Esophagus muscularis mucosa (tissue), 4 donors: Measurements from ENCODE around the gene STAT6. TPM values are rescaled to one million over a fixed set of nuclear protein-coding genes. Genes with fewer than 3 reads are reported as not detected.

Source experiments
- DNase-seq: peaks from one replicate; pipeline ENCODE4 v3.0.0-alpha.2; 2017; ENCODE audit errors: extremely low spot score
- H3K27ac ChIP-seq, 4 donors: fragments of 200-600 bp; sonication (generic); replicated peaks in 1 of 4; 1 replicate in 3 of 4; 2 replicates in 1 of 4; pipeline ENCODE4 v1.5.1; 2016 to 2019; ENCODE audit warnings: mild to moderate bottlenecking in 1 of 4
- H3K27me3 ChIP-seq, 4 donors: fragments of 200-600 bp; sonication (generic); one replicate each; pipeline versions ENCODE4 v1.5.1 to v1.6.0; 2016 to 2019
- H3K36me3 ChIP-seq, 4 donors: fragments of 200-600 bp; sonication (generic); one replicate each; pipeline ENCODE4 v1.5.1; 2016 to 2019
- H3K4me1 ChIP-seq, 4 donors: fragments of 200-600 bp; sonication (generic); one replicate each; pipeline ENCODE4 v1.5.1; 2016 to 2019
- H3K4me3 ChIP-seq, 4 donors: fragments of 200-600 bp; sonication (generic); 1 replicate in 2 of 4; 2 replicates in 2 of 4; pipeline ENCODE4 v1.5.1; 2016 to 2019; ENCODE audit warnings: mild to moderate bottlenecking in 4 of 4, moderate library complexity in 1 of 4
- H3K9me3 ChIP-seq, 4 donors: fragments of 200-600 bp; sonication (generic); 1 replicate in 3 of 4; 2 replicates in 1 of 4; pipeline ENCODE4 v1.5.1; 2016 to 2019
- CTCF ChIP-seq, 3 experiments: fragments of 200-600 bp in 2 of 3; fragments of 450-650 bp in 1 of 3; sonication (generic) in 2 of 3; IDR thresholded peaks; one replicate each; pipeline ENCODE4 v1.5.1; 2017 to 2019; ENCODE audit warnings: antibody characterized with exemption in 3 of 3, mild to moderate bottlenecking in 2 of 3, moderate library complexity in 1 of 3
- EP300 ChIP-seq: sonication (generic); formaldehyde crosslinking; IDR thresholded peaks from one replicate; pipeline ENCODE4 v1.6.1; 2017; ENCODE audit warnings: antibody characterized with exemption
- POLR2A ChIP-seq: fragments of 450-650 bp; IDR thresholded peaks from one replicate; pipeline ENCODE4 v1.6.1; 2017; ENCODE audit warnings: antibody characterized with exemption, moderate library complexity, mild to moderate bottlenecking, low read depth
- POLR2AphosphoS5 ChIP-seq, 2 donors: sonication (generic); formaldehyde crosslinking; IDR thresholded peaks; one replicate each; pipeline ENCODE4 v1.6.1; 2017; ENCODE audit warnings: antibody characterized with exemption in 2 of 2
- WGBS: methylation state at CpG from one replicate; pipeline ENCODE4 v1.1.5; 2018; 5-methylcytosine and 5-hydroxymethylcytosine counted together
- intact Hi-C: fragments of 100-400 bp; cut with DNase I; formaldehyde crosslinking; loops from one replicate; pipeline ENCODE4 v1.15.1; 2023
- total RNA-seq, 4 donors: library from RNA; depleted of rRNA; stranded (reverse); fragments of >200 nt; gene quantifications; one replicate each; pipeline versions ENCODE4 v1.1.0 to v1.2.1, GENCODE V29; 2016

Gene STAT6
- total RNA-seq, 4 donors from 2014 or later: 111 to 168 (median 157) TPM

DNA sequence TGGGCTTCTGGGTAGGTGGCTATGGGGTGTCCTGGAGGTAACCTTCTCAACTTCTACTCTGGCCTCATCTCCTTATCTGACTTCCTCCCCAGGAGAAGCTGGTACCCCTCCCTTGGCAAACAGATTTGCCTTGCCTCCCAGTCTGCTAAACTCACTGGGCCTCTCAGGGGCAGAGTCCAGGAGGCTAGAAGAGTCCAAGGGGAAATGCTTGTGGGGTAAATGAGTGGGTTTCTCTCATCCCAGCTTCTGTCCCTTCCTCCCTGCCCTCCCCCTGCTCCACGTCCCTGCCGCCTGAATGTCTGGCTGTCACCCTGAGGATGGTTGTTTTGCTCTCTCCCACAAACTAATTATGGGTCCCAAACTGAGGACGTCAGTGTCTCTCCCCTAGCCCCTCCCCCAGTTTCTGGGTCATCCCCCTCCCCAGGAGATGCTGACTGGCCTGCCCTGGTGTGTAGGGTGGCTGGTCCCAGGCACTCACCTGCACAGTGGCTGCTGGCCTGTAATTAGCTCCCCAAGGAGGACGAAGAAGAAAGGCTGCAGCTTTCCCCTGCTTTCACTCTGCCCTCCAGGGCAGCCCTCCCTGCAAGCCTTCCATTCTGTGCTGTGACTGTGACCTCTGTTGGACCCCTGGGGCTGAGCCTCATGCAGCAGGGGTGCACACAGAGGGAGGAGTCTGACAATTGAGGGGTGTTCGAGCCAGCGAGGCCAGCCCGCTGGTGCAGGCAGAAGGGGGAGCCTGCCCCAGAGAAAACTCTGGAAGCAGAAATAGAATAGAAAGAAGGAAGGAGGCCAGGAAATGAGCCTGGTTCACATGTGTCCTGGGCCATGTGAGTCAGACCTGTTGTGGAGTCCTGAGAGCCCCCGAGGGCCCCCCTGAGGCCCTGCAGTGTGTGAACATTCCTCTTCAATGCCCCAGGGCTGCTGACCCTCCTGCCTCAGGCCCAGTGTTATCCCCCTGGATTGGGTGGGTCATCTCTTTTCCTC, 36.1 kb upstream of the STAT6 start, which contains the start of gene LRP1-AS:
Gene LRP1-AS (minus strand): TSS at position 659 of the 984 bp plus-strand sequence.
- 54% methylated on average over 8 of the region's 8 CpGs for WGBS
- no peak within 1 kb of the TSS for H3K4me3 ChIP-seq
- no peak for DNase-seq

GRCh38 chr12:57146092-57146491, 34.9 kb upstream of the STAT6 start:
- DNase-seq: no peak
- TF ChIP-seq EP300 (no peak), CTCF (IDR thresholded peaks at IDR 0.05) (no peak), POLR2AphosphoS5 (IDR thresholded peaks at IDR 0.05) (no peak), POLR2A (no peak)
- intact Hi-C loops: no loop called here
- H3K27ac ChIP-seq: peak overlapping the region; percentile 57 to 89 (median 81)
- no CpG with 5 or more reads among the region's 2 CpGs for WGBS
- peaks cover 26 to 69% (median 59%) of the 10 kb centered on the region in 4 donors for H3K36me3 ChIP-seq
- peaks cover 60 to 91% (median 87%) of the 10 kb centered on the region in 4 donors for H3K4me1 ChIP-seq
- no peaks in the 10 kb centered on the region for H3K9me3 ChIP-seq
- no peaks in the 10 kb centered on the region for H3K27me3 ChIP-seq
- H3K4me3 ChIP-seq: no peak overlapping the region

More for the DNA sequence above, 36.1 kb upstream of the STAT6 start, which contains the start of gene LRP1-AS:
- no peaks in the 10 kb centered on the region for H3K27me3 ChIP-seq
- TF ChIP-seq EP300: no peak
- no peak for TF ChIP-seq POLR2A
- no peak for TF ChIP-seq CTCF (IDR thresholded peaks at IDR 0.05)
- TF ChIP-seq POLR2AphosphoS5 (IDR thresholded peaks at IDR 0.05): no peak
- H3K27ac ChIP-seq: peak within 1 kb of the TSS; percentile 79 to 89 (median 82)
- H3K36me3 ChIP-seq: peaks cover 16 to 57% (median 48%) of the 10 kb centered on the region in 4 donors
- peaks cover 68 to 91% (median 89%) of the 10 kb centered on the region in 4 donors for H3K4me1 ChIP-seq
- intact Hi-C loops: no loop called here
- H3K9me3 ChIP-seq: no peaks in the 10 kb centered on the region

GRCh38 chr12:57145460-57146059, 34.4 kb upstream of the STAT6 start:
- Histone ChIP-seq H3K27ac (peak overlapping the region; percentile 57 to 89 (median 81)), H3K36me3 (peaks cover 26 to 73% (median 65%) of the 10 kb centered on the region in 4 donors), H3K27me3 (no peaks in the 10 kb centered on the region), H3K9me3 (no peaks in the 10 kb centered on the region), H3K4me1 (peaks cover 55 to 86% (median 82%) of the 10 kb centered on the region in 4 donors), H3K4me3 (no peak overlapping the region)
- WGBS: 56% methylated on average over 10 of the region's 10 CpGs
- intact Hi-C loops: no loop called here
- TF ChIP-seq POLR2A (no peak), POLR2AphosphoS5 (IDR thresholded peaks at IDR 0.05) (no peak)
- no peak for DNase-seq

- no peak for TF ChIP-seq POLR2AphosphoS5 (IDR thresholded peaks at IDR 0.05)
- TF ChIP-seq EP300: no peak
- no peak for TF ChIP-seq POLR2A
- no peak for TF ChIP-seq CTCF (IDR thresholded peaks at IDR 0.05)
- H3K36me3 ChIP-seq: peaks cover 26 to 92% (median 83%) of the 10 kb centered on the region in 4 donors
- H3K9me3 ChIP-seq: no peaks in the 10 kb centered on the region
- H3K27ac ChIP-seq: peak overlapping the region; percentile 22 to 70 (median 45)
- intact Hi-C loops: no loop called here
- 72% methylated on average over 3 of the region's 4 CpGs for WGBS
- H3K4me3 ChIP-seq: no peak overlapping the region
- peaks cover 44 to 76% (median 72%) of the 10 kb centered on the region in 4 donors for H3K4me1 ChIP-seq
- DNase-seq: no peak
- H3K27me3 ChIP-seq: no peaks in the 10 kb centered on the region
Observed at GRCh38 chr12:57143454-57143853, 32.3 kb upstream of the STAT6 start.

DNA sequence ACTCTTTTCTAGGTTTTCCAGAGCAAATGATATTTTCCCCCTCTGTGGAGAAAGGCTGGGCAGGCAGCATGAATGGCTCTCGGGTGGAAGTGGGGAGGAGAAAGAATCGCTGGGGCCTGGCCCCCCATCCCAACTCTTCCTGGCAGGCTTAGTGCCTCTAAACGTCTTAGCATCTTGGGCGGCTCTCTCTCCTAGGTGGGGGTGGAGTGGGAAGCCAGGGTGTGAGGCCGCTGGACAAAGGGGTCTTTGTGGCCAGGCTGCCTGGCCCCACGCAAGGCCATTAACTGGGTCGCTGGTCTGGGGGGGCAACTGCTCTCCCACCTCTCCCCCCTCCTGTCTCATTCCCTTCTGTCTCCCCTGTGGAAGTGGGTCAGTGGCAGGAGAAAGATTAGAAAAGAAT, 31.6 kb upstream of the STAT6 start:
- Histone ChIP-seq H3K36me3 (peaks cover 26 to 95% (median 84%) of the 10 kb centered on the region in 4 donors), H3K27ac (peak overlapping the region; percentile 22 to 70 (median 45))

More for the DNA sequence above, 31.6 kb upstream of the STAT6 start:
- WGBS: 55% methylated on average over 7 of the region's 7 CpGs
- TF ChIP-seq CTCF (IDR thresholded peaks at IDR 0.05) (no peak), POLR2A (no peak), POLR2AphosphoS5 (IDR thresholded peaks at IDR 0.05) (no peak), EP300 (no peak)
- Histone ChIP-seq H3K4me3 (no peak overlapping the region), H3K4me1 (peaks cover 46 to 76% (median 72%) of the 10 kb centered on the region in 4 donors), H3K9me3 (no peaks in the 10 kb centered on the region), H3K27me3 (no peaks in the 10 kb centered on the region)
- DNase-seq: no peak
- intact Hi-C loops: no loop called here
